Activated CD4-positive, alpha-beta memory T cell treated with anti-CD3 and anti-CD28 coated beads, Interleukin-2, amount 10 ng/mL, durations not matched to agents 7 days and 5 days (primary cell): Measurements from ENCODE around the gene SMARCC1. TPM values are rescaled to one million over a fixed set of nuclear protein-coding genes. Genes with fewer than 3 reads are reported as not detected.
A peak's percentile ranks its signal among the peaks of the same experiment; 100 is the strongest.

Experiments
- CTCF ChIA-PET: fragments of 350-600 bp; sonication (Branson Sonifier 250); formaldehyde crosslinking; loops from one replicate; lab custom pipeline; 2021; ENCODE audit warnings: antibody characterized with exemption, inconsistent platforms; lab: Charles Lee
- POLR2A ChIA-PET: fragments of 350-600 bp; sonication (Branson Sonifier 250); formaldehyde crosslinking; loops from one replicate; lab custom pipeline; 2021; ENCODE audit warnings: antibody characterized with exemption; lab: Charles Lee
- DNase-seq: peaks from one replicate; pipeline ENCODE4 v3.0.0-alpha.2; 2020
- H3K27ac Mint-ChIP-seq: one replicate; pipeline ENCODE4 v1.8.0; 2021; ENCODE audit warnings: mild to moderate bottlenecking, mixed read lengths
- H3K27me3 Mint-ChIP-seq: one replicate; pipeline ENCODE4 v1.8.0; 2021; ENCODE audit warnings: mixed read lengths
- H3K36me3 Mint-ChIP-seq: one replicate; pipeline ENCODE4 v1.8.0; 2021; ENCODE audit warnings: low read depth, mixed read lengths
- H3K4me1 Mint-ChIP-seq: one replicate; pipeline ENCODE4 v1.8.0; 2021; ENCODE audit warnings: mixed read lengths
- H3K4me3 Mint-ChIP-seq: one replicate; pipeline ENCODE4 v1.8.0; 2021; ENCODE audit warnings: mild to moderate bottlenecking, mixed read lengths
- H3K9me3 Mint-ChIP-seq: one replicate; pipeline ENCODE4 v1.8.0; 2021; ENCODE audit warnings: mixed read lengths
- total RNA-seq, 2 experiments: library from RNA; stranded (reverse); gene quantifications; one replicate each; pipeline ENCODE4 v1.2.3, GENCODE V29; 2021

Gene SMARCC1
- total RNA-seq, 2 experiments from 2014 or later = 83.0 to 83.7 TPM

- CTCF ChIA-PET = interaction anchor here (0.7 kb wide), 1 partner anchor 255 kb away, joined by 3 read pairs; no protein-coding TSS in a partner anchor
- peaks cover 2% of the 10 kb centered on the region for H3K9me3 Mint-ChIP-seq
- H3K27me3 Mint-ChIP-seq = peaks cover 4% of the 10 kb centered on the region
- no peak overlapping the region for H3K27ac Mint-ChIP-seq
- no peak overlapping the region for H3K4me3 Mint-ChIP-seq
- no peak for DNase-seq
- no peaks in the 10 kb centered on the region for H3K4me1 Mint-ChIP-seq
- no peaks in the 10 kb centered on the region for H3K36me3 Mint-ChIP-seq
- POLR2A ChIA-PET = no interaction called here
Measured at GRCh38 chr3:47794544-47794943, 12.9 kb upstream of the SMARCC1 start.

DNA sequence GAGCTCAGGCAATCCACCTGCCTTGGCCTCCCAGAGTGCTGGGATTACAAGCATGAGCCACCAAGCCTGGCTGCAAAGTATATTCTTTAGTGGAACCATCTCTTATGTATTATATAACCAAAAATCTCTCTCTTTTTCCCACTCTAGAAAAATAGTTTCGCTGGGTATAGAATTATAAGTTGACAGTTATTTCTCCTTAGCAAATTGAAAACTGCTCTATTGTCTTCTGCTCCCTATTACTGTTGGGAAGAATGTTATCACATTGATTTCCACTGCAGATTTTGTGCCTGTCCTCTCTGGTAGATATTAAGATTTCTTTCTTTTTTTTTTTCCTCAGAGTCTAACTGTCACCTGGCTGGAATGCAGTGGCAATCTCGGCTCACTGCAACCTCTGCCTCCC, 11.0 kb upstream of the SMARCC1 start:
- H3K36me3 Mint-ChIP-seq = no peaks in the 10 kb centered on the region
- POLR2A ChIA-PET = no interaction called here

DNA sequence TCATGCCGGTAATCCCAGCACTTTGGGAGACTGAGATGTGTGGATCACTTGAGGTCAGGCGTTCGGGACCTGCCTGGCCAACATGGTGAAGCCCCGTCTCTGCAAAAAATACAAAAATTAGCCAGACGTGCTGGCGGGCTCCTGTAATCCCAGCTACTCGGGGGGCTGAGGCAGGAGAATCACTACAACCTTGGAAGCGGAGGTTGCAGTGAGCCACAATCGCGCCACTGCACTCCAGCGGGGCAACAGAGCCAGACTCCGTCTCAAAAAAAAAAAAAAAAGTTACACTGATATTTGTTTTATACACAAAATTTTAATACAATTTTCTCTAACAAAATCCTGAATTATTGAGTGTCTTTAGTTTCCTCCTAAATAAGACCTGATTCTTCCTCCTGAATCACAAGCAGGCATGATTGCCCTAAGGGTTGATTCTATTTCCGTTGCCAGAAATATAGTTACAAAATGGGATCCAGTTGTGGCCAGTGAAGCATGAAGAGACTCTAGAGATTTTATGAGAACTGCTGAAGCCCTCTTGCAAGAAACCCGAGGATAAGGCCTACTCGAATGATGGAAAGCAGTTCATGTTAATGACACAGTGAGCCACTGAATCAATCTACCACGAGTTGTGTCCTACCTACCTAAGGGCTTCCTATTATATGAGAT, 9.6 kb upstream of the SMARCC1 start:
- H3K4me1 Mint-ChIP-seq = peaks cover 4% of the 10 kb centered on the region
- H3K4me3 Mint-ChIP-seq = no peak overlapping the region
- DNase-seq = no peak
- H3K27ac Mint-ChIP-seq = no peak overlapping the region
- POLR2A ChIA-PET = no interaction called here
- H3K36me3 Mint-ChIP-seq = no peaks in the 10 kb centered on the region
- H3K9me3 Mint-ChIP-seq = peaks cover 2% of the 10 kb centered on the region
- CTCF ChIA-PET = no interaction called here
- no peaks in the 10 kb centered on the region for H3K27me3 Mint-ChIP-seq

More for the DNA sequence above, 11.0 kb upstream of the SMARCC1 start:
- Mint-ChIP-seq H3K27ac (no peak overlapping the region), H3K27me3 (peaks cover 4% of the 10 kb centered on the region), H3K4me1 (peaks cover 4% of the 10 kb centered on the region), H3K4me3 (no peak overlapping the region), H3K9me3 (peaks cover 2% of the 10 kb centered on the region)
- no peak for DNase-seq
- CTCF ChIA-PET = interaction anchor here (0.9 kb wide), 1 partner anchor 271 kb away, joined by 3 read pairs; no protein-coding TSS in a partner anchor

GRCh38 chr3:47783673-47784072, 2.0 kb upstream of the SMARCC1 start:
- Mint-ChIP-seq H3K27me3 (no peaks in the 10 kb centered on the region), H3K36me3 (peaks cover 8% of the 10 kb centered on the region), H3K4me1 (peaks cover 24% of the 10 kb centered on the region), H3K4me3 (no peak overlapping the region), H3K9me3 (no peaks in the 10 kb centered on the region), H3K27ac (no peak overlapping the region)
- no peak for DNase-seq
- POLR2A ChIA-PET = no interaction called here
- CTCF ChIA-PET = no interaction called here

DNA sequence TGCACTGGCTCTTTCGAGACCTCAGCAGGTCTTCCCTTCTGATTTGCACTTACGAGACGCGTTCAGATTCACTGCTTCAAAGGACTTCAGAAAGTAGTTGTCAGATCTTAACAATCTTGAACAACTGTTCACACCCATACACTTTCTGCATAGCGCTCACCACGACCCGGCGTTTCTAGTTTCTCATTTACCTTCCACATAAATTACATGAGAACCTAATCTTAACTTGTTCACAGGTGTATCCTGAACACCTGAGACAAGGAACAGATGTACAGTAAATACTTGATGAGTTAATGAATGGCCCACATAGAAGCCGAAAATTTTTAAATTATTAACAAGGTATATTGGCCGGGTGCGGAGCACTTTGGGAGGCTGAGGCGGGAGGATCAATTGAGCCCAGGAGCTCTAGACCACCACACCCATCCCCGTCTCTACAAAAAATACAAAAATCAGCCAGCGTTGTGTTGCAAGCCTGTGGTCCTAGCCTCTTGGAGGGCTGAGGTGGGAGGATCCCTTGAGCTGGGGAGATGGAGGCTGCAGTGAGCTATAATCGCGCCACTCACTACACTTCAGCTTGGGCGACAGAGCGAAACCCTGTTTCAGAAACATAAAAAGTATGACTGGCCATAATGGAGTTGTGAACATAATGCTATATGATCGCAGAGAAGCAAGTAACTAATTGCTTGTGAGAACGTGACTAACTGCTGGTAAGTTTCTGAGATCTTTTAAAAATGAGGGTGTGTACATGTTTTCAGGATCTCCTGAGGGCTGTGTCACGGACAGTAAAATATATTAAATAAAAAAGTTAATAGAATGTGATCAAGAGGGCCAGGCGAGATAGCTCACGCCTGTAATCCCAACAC, 984 bp upstream of the SMARCC1 start:
- POLR2A ChIA-PET = no interaction called here
- CTCF ChIA-PET = interaction anchor here (0.6 kb wide), 1 partner anchor 264 kb away, joined by 4 read pairs; no protein-coding TSS in a partner anchor
- Mint-ChIP-seq H3K4me1 (peaks cover 22% of the 10 kb centered on the region), H3K9me3 (no peaks in the 10 kb centered on the region), H3K27ac (peak overlapping the region; percentile 96), H3K27me3 (no peaks in the 10 kb centered on the region), H3K4me3 (peak overlapping the region; percentile 85), H3K36me3 (peaks cover 8% of the 10 kb centered on the region)
- no peak for DNase-seq

DNA sequence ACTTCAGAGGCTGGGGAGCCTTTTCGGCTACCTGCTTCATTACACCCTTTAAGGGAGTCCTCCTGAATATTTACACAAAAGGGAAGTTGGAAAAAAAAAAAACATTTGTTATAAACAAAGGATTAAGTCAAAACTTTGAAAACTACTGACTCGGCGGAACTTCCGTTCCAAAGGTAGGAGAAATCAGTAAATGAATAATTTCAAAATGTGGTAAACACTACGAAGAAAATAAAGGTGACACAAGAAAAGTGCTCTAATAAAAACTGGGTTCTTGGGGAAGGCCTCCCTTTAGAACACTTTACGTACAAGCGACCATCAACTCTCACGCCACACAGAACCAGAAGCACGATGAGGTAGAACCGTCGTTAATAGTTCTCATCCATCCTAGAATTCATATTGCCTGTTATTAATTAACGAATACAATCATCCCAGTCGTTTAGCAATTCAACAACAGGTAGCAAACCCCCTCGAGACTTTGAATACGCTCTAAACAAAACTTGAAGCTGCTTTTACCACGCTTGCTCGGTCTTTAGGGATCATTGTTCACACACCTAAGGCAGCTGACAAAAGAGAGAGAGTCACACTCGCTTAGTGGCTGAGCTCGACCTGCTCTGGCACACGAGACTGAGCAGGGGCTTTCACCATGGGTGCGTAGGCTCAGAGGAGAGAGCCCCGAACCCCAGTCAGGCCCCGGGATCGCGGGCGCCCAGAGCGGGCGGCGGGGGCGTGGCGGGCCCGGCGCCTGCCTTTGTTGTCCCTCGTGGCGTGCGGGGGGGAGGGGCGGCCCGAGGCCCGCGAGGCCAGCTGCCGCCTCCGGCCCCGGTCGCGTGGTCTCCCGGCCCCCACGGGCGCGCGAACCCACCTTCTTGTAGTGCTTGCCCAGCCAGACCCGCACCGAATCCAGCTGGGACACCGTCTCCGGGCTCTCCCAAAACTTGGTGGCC, 680 bp downstream of the SMARCC1 start:
- Mint-ChIP-seq H3K36me3 (peaks cover 8% of the 10 kb centered on the region), H3K9me3 (no peaks in the 10 kb centered on the region), H3K4me3 (peak overlapping the region; percentile 93), H3K27ac (peak overlapping the region; percentile 96), H3K4me1 (peaks cover 22% of the 10 kb centered on the region), H3K27me3 (no peaks in the 10 kb centered on the region)
- POLR2A ChIA-PET = interaction anchor here (0.9 to 1.5 kb wide), 15 partner anchors 8 to 802 kb away, joined by 3 to 12 read pairs (median 4); partner anchors contain the start of genes DHX30, NBEAL2, PTPN23 and SCAP
- peak; percentile 68 for DNase-seq
- CTCF ChIA-PET = interaction anchor here (1.1 kb wide), 1 partner anchor 258 kb away, joined by 3 read pairs; no protein-coding TSS in a partner anchor

DNA sequence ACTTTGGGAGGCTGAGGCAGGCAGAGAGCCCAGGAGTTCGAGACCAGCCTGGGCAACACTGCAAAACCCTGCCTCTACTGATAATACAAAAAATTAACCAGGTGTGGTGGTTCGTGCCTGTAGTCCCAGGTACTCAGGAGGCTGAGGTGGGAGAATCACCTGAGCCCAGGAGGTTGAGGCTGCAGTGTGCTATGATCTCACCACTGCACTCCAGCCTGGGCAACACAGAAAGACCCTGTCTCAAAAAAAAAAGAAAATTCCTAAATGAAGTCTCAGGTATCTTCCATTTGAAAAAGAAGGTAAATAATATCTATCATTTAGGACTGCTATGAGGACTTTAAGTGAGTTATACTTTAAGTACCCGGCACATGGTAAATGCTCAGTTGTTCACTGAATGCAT, 2.9 kb downstream of the SMARCC1 start:
- Mint-ChIP-seq H3K9me3 (no peaks in the 10 kb centered on the region), H3K27ac (no peak overlapping the region), H3K36me3 (peaks cover 15% of the 10 kb centered on the region), H3K4me3 (no peak overlapping the region), H3K4me1 (peaks cover 26% of the 10 kb centered on the region), H3K27me3 (no peaks in the 10 kb centered on the region)
- CTCF ChIA-PET = interaction anchor here (1.2 kb wide), 1 partner anchor 257 kb away, joined by 6 read pairs; no protein-coding TSS in a partner anchor
- POLR2A ChIA-PET = interaction anchor here (0.7 to 1.5 kb wide), 4 partner anchors 10 to 118 kb away, joined by 4 to 7 read pairs (median 4); no protein-coding TSS in a partner anchor
- no peak for DNase-seq

- H3K36me3 Mint-ChIP-seq = peaks cover 29% of the 10 kb centered on the region
- H3K27me3 Mint-ChIP-seq = no peaks in the 10 kb centered on the region
- ChIA-PET POLR2A (interaction anchor here (1.9 kb wide), 1 partner anchor 9 kb away, joined by 8 read pairs; the partner anchor contains the start of gene SMARCC1), CTCF (interaction anchor here (0.5 to 1.7 kb wide), 5 partner anchors 9 to 307 kb away, joined by 3 to 5 read pairs (median 3); no protein-coding TSS in a partner anchor)
- DNase-seq = no peak
- no peak overlapping the region for H3K27ac Mint-ChIP-seq
- no peak overlapping the region for H3K4me3 Mint-ChIP-seq
- no peaks in the 10 kb centered on the region for H3K9me3 Mint-ChIP-seq
- peaks cover 7% of the 10 kb centered on the region for H3K4me1 Mint-ChIP-seq
Measured at GRCh38 chr3:47772788-47773187, 8.9 kb downstream of the SMARCC1 start.

DNA sequence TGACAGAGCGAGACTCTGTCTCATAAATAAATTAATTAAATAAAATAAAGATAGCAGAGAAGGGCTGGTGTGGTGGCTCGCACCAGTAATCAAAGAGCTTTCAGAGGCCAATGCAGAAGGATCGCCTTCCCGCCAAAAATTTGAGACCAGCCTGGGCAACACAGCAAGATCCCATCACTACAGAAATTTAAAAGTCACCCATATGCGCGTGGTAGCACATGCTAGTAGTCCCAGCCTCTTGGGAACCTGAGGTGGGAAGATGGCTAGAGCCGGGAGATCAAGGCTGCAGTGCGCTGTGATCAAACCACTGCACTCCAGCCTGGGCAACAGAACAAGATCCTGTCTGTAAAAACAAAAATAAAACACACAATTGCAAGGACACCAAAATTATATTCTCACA, 9.6 kb downstream of the SMARCC1 start:
- ChIA-PET CTCF (interaction anchor here (0.9 kb wide), 1 partner anchor 8 kb away, joined by 3 read pairs; no protein-coding TSS in a partner anchor), POLR2A (interaction anchor here (1.9 kb wide), 1 partner anchor 9 kb away, joined by 8 read pairs; the partner anchor contains the start of gene SMARCC1)
- Mint-ChIP-seq H3K4me3 (no peak overlapping the region), H3K4me1 (peaks cover 7% of the 10 kb centered on the region), H3K9me3 (no peaks in the 10 kb centered on the region), H3K36me3 (peaks cover 29% of the 10 kb centered on the region), H3K27ac (no peak overlapping the region), H3K27me3 (no peaks in the 10 kb centered on the region)
- DNase-seq = no peak

DNA sequence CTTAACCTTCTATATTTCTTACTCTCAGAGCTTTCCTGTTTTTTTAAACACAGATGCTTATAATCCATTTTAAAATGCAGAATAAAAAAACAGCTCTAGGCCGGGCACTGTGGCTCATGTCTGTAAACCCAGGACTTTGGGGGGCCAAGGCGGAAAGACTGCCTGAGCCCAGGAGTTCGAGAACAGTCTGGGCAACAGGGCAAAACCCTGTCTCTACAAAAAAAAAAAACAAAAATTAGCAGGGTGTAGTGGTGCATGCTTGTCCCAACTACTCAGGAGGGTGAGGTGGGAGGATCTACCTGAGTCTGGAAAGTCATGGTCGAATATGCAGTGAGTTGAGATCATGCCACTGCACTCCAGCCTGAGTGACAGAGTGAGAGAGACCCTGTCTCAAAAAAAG, 15.5 kb downstream of the SMARCC1 start:
- CTCF ChIA-PET = no interaction called here
- POLR2A ChIA-PET = no interaction called here
- DNase-seq = no peak
- H3K4me1 Mint-ChIP-seq = peaks cover 7% of the 10 kb centered on the region
- no peaks in the 10 kb centered on the region for H3K9me3 Mint-ChIP-seq
- H3K36me3 Mint-ChIP-seq = peaks cover 29% of the 10 kb centered on the region
- no peak overlapping the region for H3K27ac Mint-ChIP-seq
- H3K27me3 Mint-ChIP-seq = no peaks in the 10 kb centered on the region
- no peak overlapping the region for H3K4me3 Mint-ChIP-seq

DNA sequence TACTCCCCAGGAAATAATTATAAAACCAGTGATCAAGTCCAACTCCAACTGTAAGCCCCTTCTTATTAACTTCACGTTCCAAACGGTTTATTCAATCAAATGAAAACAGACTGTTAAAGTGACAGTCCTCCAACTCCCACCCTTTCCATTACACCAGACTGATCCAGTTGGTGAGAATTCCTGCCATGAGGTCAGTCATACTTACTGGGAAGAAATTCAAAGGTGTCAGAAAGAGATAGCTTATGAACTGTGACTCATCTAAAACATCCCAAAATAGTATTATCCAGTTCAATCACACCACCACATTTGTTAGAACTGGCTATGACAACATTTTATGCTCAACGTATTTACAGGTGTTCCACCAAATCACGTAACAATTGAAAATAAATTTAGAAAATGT, 19.5 kb downstream of the SMARCC1 start:
- no peak for DNase-seq
- CTCF ChIA-PET = no interaction called here
- Mint-ChIP-seq H3K27me3 (no peaks in the 10 kb centered on the region), H3K4me3 (no peak overlapping the region), H3K9me3 (no peaks in the 10 kb centered on the region), H3K36me3 (peaks cover 19% of the 10 kb centered on the region), H3K27ac (peak overlapping the region; percentile 55), H3K4me1 (peaks cover 7% of the 10 kb centered on the region)
- POLR2A ChIA-PET = no interaction called here

DNA sequence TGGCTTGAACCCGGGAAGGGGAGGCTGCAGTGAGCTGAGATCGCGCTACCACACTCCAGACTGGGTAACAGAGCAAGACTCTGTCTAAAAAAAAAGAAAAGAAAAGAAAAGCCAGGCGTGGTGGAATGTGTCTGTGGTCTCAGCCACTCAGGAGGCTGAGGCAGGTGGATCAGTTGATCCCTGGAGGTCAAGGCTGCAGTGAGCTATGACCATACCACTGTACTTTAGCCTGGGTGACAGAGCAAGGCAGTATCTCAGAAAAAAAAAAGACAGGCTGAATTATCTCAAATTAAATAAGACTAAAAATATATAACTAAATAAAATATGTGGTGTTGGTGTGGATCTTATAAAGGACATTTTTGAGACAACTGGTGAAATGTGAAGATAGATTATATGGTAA, 20.6 kb downstream of the SMARCC1 start:
- ChIA-PET CTCF (no interaction called here), POLR2A (no interaction called here)
- H3K4me1 Mint-ChIP-seq = peaks cover 7% of the 10 kb centered on the region
- no peak overlapping the region for H3K27ac Mint-ChIP-seq
- H3K9me3 Mint-ChIP-seq = no peaks in the 10 kb centered on the region
- H3K36me3 Mint-ChIP-seq = peaks cover 25% of the 10 kb centered on the region
- no peaks in the 10 kb centered on the region for H3K27me3 Mint-ChIP-seq
- no peak overlapping the region for H3K4me3 Mint-ChIP-seq
- DNase-seq = no peak
